ENCODE results near the gene LBR.

Gene LBR

DNA sequence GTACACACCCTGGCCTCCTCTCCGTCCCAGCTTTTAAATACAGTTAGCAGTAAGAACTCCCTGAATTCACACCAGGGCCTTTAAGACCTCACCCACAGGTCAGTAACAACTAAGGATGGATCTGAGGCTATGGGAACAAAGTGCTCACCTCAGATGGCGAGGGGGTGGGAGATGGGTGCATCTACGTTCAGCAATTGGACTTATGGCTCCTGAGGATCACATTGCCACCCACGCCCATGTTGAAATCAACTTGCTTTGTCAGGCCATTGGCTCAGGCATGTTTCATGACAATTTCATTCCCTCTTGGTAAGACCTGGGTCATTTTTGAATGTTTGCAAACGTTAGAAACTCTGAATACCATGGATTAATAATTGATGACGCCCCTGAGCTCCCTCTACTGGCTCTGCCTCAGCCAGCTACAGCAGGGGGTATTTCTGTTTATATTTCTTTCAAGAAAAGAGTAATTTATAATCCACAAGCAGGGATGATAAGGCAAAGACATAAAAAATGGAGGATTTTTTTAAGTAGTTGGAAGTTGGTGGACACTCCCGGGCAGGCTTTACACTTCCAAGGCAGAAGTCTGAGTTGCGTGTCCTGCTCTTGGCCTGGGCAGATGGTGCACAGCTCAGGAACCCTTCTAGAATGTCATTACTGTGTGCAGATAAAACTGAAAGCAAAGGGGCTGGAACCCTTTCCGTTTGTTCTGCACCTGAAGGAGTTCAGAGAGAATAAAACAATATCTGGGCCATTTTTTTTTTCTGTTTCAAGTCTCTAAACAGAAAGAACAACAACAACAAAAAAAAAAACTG is 13.7 kb upstream of the LBR start:
- no peak overlapping the region for H2BK5ac ChIP-seq (ENCODE audit: low read depth, low read length, poor library complexity)
- no peak overlapping the region for H4K8ac ChIP-seq (ENCODE audit: low read depth, low read length)
- H3K79me1 ChIP-seq (ENCODE audit: low read length), result peaks cover under 1% of the 10 kb centered on the region
- H2AK5ac ChIP-seq (ENCODE audit: low read length), result no peak overlapping the region
- H3K79me2 ChIP-seq (ENCODE audit: control insufficient read depth, insufficient read depth, low read length, poor library complexity), result no peaks in the 10 kb centered on the region
- H3K4me3 ChIP-seq (ENCODE audit: low read depth, low read length), result no peak overlapping the region
- no peak overlapping the region for H3K4me2 ChIP-seq (ENCODE audit: low read length)
- no CpG with 5 or more reads among the region's 9 CpGs for WGBS (ENCODE audit: extremely low coverage, insufficient coverage, insufficient read length)
- no peak overlapping the region for H3K9ac ChIP-seq (ENCODE audit: low read length)
- H3K4ac ChIP-seq (ENCODE audit: low read depth, low read length), result no peak overlapping the region
- no peak overlapping the region for H3K23ac ChIP-seq (ENCODE audit: low read length)
- H3K14ac ChIP-seq (ENCODE audit: low read length), result no peak overlapping the region
- H2BK12ac ChIP-seq (ENCODE audit: low read length), result no peak overlapping the region
- H3K36me3 ChIP-seq (ENCODE audit: control insufficient read depth in 1 of 2, insufficient read depth in 2 of 2, low read length in 2 of 2), result no peaks in the 10 kb centered on the region
- no peak overlapping the region for H2AFZ ChIP-seq (ENCODE audit: insufficient read depth, low read length, poor library complexity)
- no peak overlapping the region for H3K18ac ChIP-seq (ENCODE audit: low read length)
- no peak for DNase-seq
- H3K27me3 ChIP-seq (ENCODE audit: insufficient read depth, low read length), result no peaks in the 10 kb centered on the region
- peaks cover 8 to 10% of the 10 kb centered on the region in 2 experiments for H3K4me1 ChIP-seq (ENCODE audit: control insufficient read depth in 1 of 2, insufficient read depth in 2 of 2, low read length in 2 of 2)
- H3K27ac ChIP-seq (ENCODE audit: low read depth, low read length), result no peak overlapping the region
- H3K9me3 ChIP-seq (ENCODE audit: insufficient read depth, low read depth, low read length), result no peaks in the 10 kb centered on the region
- H4K12ac ChIP-seq (ENCODE audit: low read depth, low read length), result no peak overlapping the region
- no peak overlapping the region for H4K91ac ChIP-seq (ENCODE audit: low read depth, low read length)
- H2BK120ac ChIP-seq (ENCODE audit: insufficient read depth, low read length, poor library complexity), result no peak overlapping the region

DNA sequence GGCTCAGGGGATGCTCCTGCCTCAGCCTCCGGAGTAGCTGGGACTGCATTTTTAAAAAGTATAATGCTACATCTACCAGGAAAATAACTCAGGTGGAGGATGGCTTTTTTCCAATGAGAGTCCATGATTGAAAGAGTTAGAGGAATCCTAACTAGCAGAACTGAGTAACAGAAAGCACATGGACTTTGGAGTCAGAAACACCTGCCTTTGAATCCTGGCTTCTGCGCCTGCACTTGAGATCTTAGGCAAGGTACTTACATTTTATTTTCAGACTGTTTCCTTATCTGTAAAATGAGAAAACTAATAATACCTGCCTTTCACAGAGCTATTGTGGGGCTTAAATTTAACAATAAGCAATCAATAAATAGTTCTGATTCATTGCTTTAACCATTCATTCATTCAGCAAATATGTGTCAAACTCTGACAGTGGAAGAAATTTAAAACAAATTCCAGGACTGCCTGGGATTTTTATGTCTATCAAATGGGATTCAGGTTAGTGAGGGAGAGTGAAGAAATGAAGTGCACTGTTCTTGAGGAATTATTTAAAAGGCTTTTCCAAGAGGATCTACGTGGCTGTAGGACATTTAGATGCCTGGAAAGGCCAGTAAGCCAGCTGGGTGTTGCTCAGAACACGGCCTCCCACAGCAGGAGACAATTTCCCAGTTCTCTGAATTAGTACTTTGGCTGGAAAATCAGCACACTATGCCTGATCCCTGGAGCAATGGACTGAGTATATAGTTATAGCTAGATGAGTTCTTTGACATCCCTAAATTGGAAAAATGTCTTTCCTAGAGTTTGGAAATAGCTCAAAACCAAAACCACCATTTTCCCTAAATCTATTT is 12.8 kb upstream of the LBR start:
- WGBS (ENCODE audit: extremely low coverage, insufficient coverage, insufficient read length), result no CpG with 5 or more reads among the region's 4 CpGs
- no peaks in the 10 kb centered on the region for H3K79me1 ChIP-seq (ENCODE audit: low read length)
- no peaks in the 10 kb centered on the region for H3K36me3 ChIP-seq (ENCODE audit: control insufficient read depth in 1 of 2, insufficient read depth in 2 of 2, low read length in 2 of 2)
- no peak overlapping the region for H2AFZ ChIP-seq (ENCODE audit: insufficient read depth, low read length, poor library complexity)
- peaks cover 1% of the 10 kb centered on the region in 2 experiments for H3K4me1 ChIP-seq (ENCODE audit: control insufficient read depth in 1 of 2, insufficient read depth in 2 of 2, low read length in 2 of 2)
- no peak overlapping the region for H2BK12ac ChIP-seq (ENCODE audit: low read length)
- no peak overlapping the region for H4K8ac ChIP-seq (ENCODE audit: low read depth, low read length)
- no peak overlapping the region for H3K4me2 ChIP-seq (ENCODE audit: low read length)
- H3K18ac ChIP-seq (ENCODE audit: low read length), result no peak overlapping the region
- no peak overlapping the region for H4K12ac ChIP-seq (ENCODE audit: low read depth, low read length)
- no peaks in the 10 kb centered on the region for H3K27me3 ChIP-seq (ENCODE audit: insufficient read depth, low read length)
- no peak overlapping the region for H3K23ac ChIP-seq (ENCODE audit: low read length)
- H2BK120ac ChIP-seq (ENCODE audit: insufficient read depth, low read length, poor library complexity), result no peak overlapping the region
- no peaks in the 10 kb centered on the region for H3K9me3 ChIP-seq (ENCODE audit: insufficient read depth, low read depth, low read length)
- no peak overlapping the region for H2BK5ac ChIP-seq (ENCODE audit: low read depth, low read length, poor library complexity)
- H3K9ac ChIP-seq (ENCODE audit: low read length), result no peak overlapping the region
- H2AK5ac ChIP-seq (ENCODE audit: low read length), result no peak overlapping the region
- no peak overlapping the region for H3K4me3 ChIP-seq (ENCODE audit: low read depth, low read length)
- DNase-seq, result no peak
- no peak overlapping the region for H4K91ac ChIP-seq (ENCODE audit: low read depth, low read length)
- H3K79me2 ChIP-seq (ENCODE audit: control insufficient read depth, insufficient read depth, low read length, poor library complexity), result no peaks in the 10 kb centered on the region
- no peak overlapping the region for H3K14ac ChIP-seq (ENCODE audit: low read length)
- H3K4ac ChIP-seq (ENCODE audit: low read depth, low read length), result no peak overlapping the region
- H3K27ac ChIP-seq (ENCODE audit: low read depth, low read length), result no peak overlapping the region

DNA sequence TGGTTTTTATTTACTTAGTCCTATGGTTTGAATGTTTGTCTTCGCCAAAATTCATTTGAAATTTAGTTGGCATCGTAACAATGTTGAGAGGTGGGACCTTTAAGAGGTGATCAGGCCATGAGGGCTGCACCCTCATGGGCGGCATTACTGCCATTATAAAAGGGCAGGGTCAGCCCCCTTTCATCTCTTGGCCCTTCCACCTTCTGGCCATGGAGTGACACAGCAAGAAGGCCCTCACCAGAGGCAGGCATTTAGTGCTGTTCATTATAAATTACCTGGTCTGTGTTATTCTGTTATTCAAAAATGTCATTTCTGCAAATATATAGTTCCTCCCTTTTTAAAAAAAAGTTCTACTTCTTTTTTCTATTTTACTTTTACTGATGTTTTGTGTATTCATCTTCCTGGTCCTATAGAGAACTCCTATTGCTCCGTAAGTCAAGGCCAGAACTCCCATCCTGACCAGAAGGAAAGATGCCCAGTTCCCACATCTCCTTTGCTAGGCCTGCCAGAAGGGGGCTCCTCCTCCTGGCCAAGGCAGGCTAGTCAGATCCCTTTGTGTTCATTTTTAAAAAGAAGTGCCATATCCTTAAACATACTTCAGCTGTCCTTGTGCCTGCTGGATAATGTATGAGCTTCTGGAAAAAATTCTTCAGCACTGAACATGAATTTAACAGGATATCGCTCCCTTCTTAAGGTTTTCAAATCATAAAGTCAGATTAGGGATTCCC is 10.0 kb upstream of the LBR start:
- no peak overlapping the region for H3K4me3 ChIP-seq (ENCODE audit: low read depth, low read length)
- peaks cover 1% of the 10 kb centered on the region for H3K9me3 ChIP-seq (ENCODE audit: insufficient read depth, low read depth, low read length)
- no peak overlapping the region for H4K8ac ChIP-seq (ENCODE audit: low read depth, low read length)
- H3K79me1 ChIP-seq (ENCODE audit: low read length), result no peaks in the 10 kb centered on the region
- no peak overlapping the region for H3K18ac ChIP-seq (ENCODE audit: low read length)
- no peaks in the 10 kb centered on the region for H3K27me3 ChIP-seq (ENCODE audit: insufficient read depth, low read length)
- H3K4me1 ChIP-seq (ENCODE audit: control insufficient read depth in 1 of 2, insufficient read depth in 2 of 2, low read length in 2 of 2), result no peaks in the 10 kb centered on the region
- H4K12ac ChIP-seq (ENCODE audit: low read depth, low read length), result no peak overlapping the region
- H4K91ac ChIP-seq (ENCODE audit: low read depth, low read length), result no peak overlapping the region
- H3K79me2 ChIP-seq (ENCODE audit: control insufficient read depth, insufficient read depth, low read length, poor library complexity), result no peaks in the 10 kb centered on the region
- no peak overlapping the region for H3K9ac ChIP-seq (ENCODE audit: low read length)
- DNase-seq, result no peak
- H3K14ac ChIP-seq (ENCODE audit: low read length), result no peak overlapping the region
- H3K23ac ChIP-seq (ENCODE audit: low read length), result no peak overlapping the region
- H3K4ac ChIP-seq (ENCODE audit: low read depth, low read length), result no peak overlapping the region
- H3K4me2 ChIP-seq (ENCODE audit: low read length), result no peak overlapping the region
- H2BK5ac ChIP-seq (ENCODE audit: low read depth, low read length, poor library complexity), result no peak overlapping the region
- H2BK12ac ChIP-seq (ENCODE audit: low read length), result no peak overlapping the region
- no peak overlapping the region for H3K27ac ChIP-seq (ENCODE audit: low read depth, low read length)
- H2AFZ ChIP-seq (ENCODE audit: insufficient read depth, low read length, poor library complexity), result no peak overlapping the region
- H3K36me3 ChIP-seq (ENCODE audit: control insufficient read depth in 1 of 2, insufficient read depth in 2 of 2, low read length in 2 of 2), result no peaks in the 10 kb centered on the region
- H2BK120ac ChIP-seq (ENCODE audit: insufficient read depth, low read length, poor library complexity), result no peak overlapping the region
- no peak overlapping the region for H2AK5ac ChIP-seq (ENCODE audit: low read length)
- WGBS (ENCODE audit: extremely low coverage, insufficient coverage, insufficient read length), result no CpG with 5 or more reads among the region's 5 CpGs

DNA sequence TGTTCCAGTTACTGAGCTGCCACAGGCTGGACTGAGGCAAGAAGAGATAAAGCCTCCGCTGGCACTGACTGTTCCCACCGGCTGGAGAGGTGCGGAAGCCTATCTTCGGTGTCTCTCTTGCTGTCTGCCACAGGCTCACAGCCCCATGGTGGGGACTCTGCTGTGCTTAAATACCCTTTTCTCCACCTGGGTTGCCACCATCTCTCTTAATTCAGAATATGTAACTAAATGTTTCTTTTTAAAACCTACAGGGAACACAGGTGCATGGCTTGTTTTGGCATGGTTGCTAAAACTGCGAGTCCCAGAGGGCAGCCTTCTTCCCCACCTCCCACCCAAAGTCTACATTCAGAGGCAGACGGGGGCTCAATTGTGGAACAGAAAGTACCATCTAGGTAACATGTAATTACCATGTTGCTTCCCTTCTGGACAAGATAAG is 8.1 kb upstream of the LBR start:
- Histone ChIP-seq H2BK120ac (ENCODE audit: insufficient read depth, low read length, poor library complexity) (no peak overlapping the region), H3K79me1 (ENCODE audit: low read length) (no peaks in the 10 kb centered on the region), H3K14ac (ENCODE audit: low read length) (no peak overlapping the region), H2AK5ac (ENCODE audit: low read length) (no peak overlapping the region), H3K27ac (ENCODE audit: low read depth, low read length) (no peak overlapping the region), H4K8ac (ENCODE audit: low read depth, low read length) (no peak overlapping the region), H4K91ac (ENCODE audit: low read depth, low read length) (no peak overlapping the region), H2AFZ (ENCODE audit: insufficient read depth, low read length, poor library complexity) (no peak overlapping the region), H3K4ac (ENCODE audit: low read depth, low read length) (no peak overlapping the region), H3K36me3 (ENCODE audit: control insufficient read depth in 1 of 2, insufficient read depth in 2 of 2, low read length in 2 of 2) (no peaks in the 10 kb centered on the region), H3K4me2 (ENCODE audit: low read length) (no peak overlapping the region), H3K23ac (ENCODE audit: low read length) (no peak overlapping the region), H3K9me3 (ENCODE audit: insufficient read depth, low read depth, low read length) (peaks cover 7% of the 10 kb centered on the region), H3K4me3 (ENCODE audit: low read depth, low read length) (no peak overlapping the region), H3K18ac (ENCODE audit: low read length) (no peak overlapping the region), H3K9ac (ENCODE audit: low read length) (no peak overlapping the region), H3K27me3 (ENCODE audit: insufficient read depth, low read length) (no peaks in the 10 kb centered on the region), H3K4me1 (ENCODE audit: control insufficient read depth in 1 of 2, insufficient read depth in 2 of 2, low read length in 2 of 2) (no peaks in the 10 kb centered on the region), H3K79me2 (ENCODE audit: control insufficient read depth, insufficient read depth, low read length, poor library complexity) (no peaks in the 10 kb centered on the region), H4K12ac (ENCODE audit: low read depth, low read length) (no peak overlapping the region), H2BK5ac (ENCODE audit: low read depth, low read length, poor library complexity) (no peak overlapping the region), H2BK12ac (ENCODE audit: low read length) (no peak overlapping the region)
- no CpG with 5 or more reads among the region's 6 CpGs for WGBS (ENCODE audit: extremely low coverage, insufficient coverage, insufficient read length)
- DNase-seq, result no peak

All from trophoblast cell (in vitro differentiated cells and primary cell).